GM23338 (cell line): ENCODE measurements around the gene ABCC1. TPM values are rescaled to one million over a fixed set of nuclear protein-coding genes. Genes with fewer than 3 reads are reported as not detected.
A peak's percentile ranks its signal among the peaks of the same experiment; 100 is the strongest.

Source experiments
- ATAC-seq: fragments of 200-7000 bp; cut with Tn5 transposase; 3 replicates; pipeline ENCODE4 v1.9.1; 2020
- DNase-seq: peaks from one replicate; pipeline ENCODE4 v3.0.0-alpha.2; 2015; ENCODE audit warnings: low spot score
- H2AFZ ChIP-seq: fragments of 200-600 bp; sonication (generic); 2 replicates; pipeline ENCODE4 v1.8.0; 2016; ENCODE audit warnings: antibody characterized with exemption, mild to moderate bottlenecking, moderate library complexity
- H3F3A ChIP-seq: fragments of 200-600 bp; sonication (generic); replicated peaks from 2 replicates; pipeline ENCODE4 v1.8.0; 2017; ENCODE audit warnings: antibody characterized with exemption, mixed run types, low read depth
- H3K27ac ChIP-seq: fragments of 200-600 bp; sonication (generic); 2 replicates; pipeline ENCODE4 v1.6.1; 2016; ENCODE audit warnings: low read depth
- H3K27me3 ChIP-seq: fragments of 200-600 bp; sonication (generic); 2 replicates; pipeline ENCODE4 v1.8.0; 2016; ENCODE audit warnings: mild to moderate bottlenecking, mixed run types, moderate library complexity; ENCODE audit not compliant: insufficient read depth
- H3K36me3 ChIP-seq: fragments of 200-600 bp; sonication (generic); 2 replicates; pipeline ENCODE4 v1.8.0; 2016; ENCODE audit warnings: mild to moderate bottlenecking; ENCODE audit not compliant: insufficient read depth
- H3K4me1 ChIP-seq: fragments of 200-600 bp; sonication (generic); 2 replicates; pipeline ENCODE4 v1.8.0; 2016; ENCODE audit warnings: mild to moderate bottlenecking, moderate library complexity; ENCODE audit not compliant: insufficient read depth
- H3K4me2 ChIP-seq: fragments of 200-600 bp; sonication (generic); 2 replicates; pipeline ENCODE4 v1.7.1; 2017; ENCODE audit warnings: mixed run types
- H3K4me3 ChIP-seq: fragments of 200-600 bp; sonication (generic); 2 replicates; pipeline ENCODE4 v1.6.1; 2016; ENCODE audit warnings: mixed run types
- H3K79me2 ChIP-seq: fragments of 200-600 bp; sonication (generic); replicated peaks from 2 replicates; pipeline ENCODE4 v1.8.0; 2017; ENCODE audit warnings: mild to moderate bottlenecking; ENCODE audit not compliant: insufficient read depth
- H3K9me2 ChIP-seq: fragments of 200-600 bp; sonication (generic); 2 replicates; pipeline ENCODE4 v1.8.0; 2017; ENCODE audit not compliant: insufficient read depth
- H4K20me1 ChIP-seq: fragments of 200-600 bp; sonication (generic); replicated peaks from 2 replicates; pipeline ENCODE4 v1.8.0; 2017; ENCODE audit warnings: mild to moderate bottlenecking; ENCODE audit not compliant: insufficient read depth
- H3K27ac Mint-ChIP-seq: 2 replicates; pipeline ENCODE4 v1.8.0; 2020; ENCODE audit warnings: inconsistent platforms, mild to moderate bottlenecking, moderate library complexity, mixed read lengths
- H3K27me3 Mint-ChIP-seq: 3 replicates; pipeline ENCODE4 v1.8.0; 2022; ENCODE audit warnings: low read depth, mild to moderate bottlenecking, moderate library complexity, mixed read lengths, inconsistent platforms; ENCODE audit not compliant: insufficient read depth, poor library complexity
- H3K36me3 Mint-ChIP-seq: 3 replicates; pipeline ENCODE4 v1.8.0; 2021; ENCODE audit warnings: low read depth, mild to moderate bottlenecking, inconsistent platforms, moderate library complexity, mixed read lengths
- H3K4me1 Mint-ChIP-seq: 3 replicates; pipeline ENCODE4 v1.8.0; 2020; ENCODE audit warnings: mild to moderate bottlenecking, inconsistent platforms, mixed read lengths
- H3K4me3 Mint-ChIP-seq: 3 replicates; pipeline ENCODE4 v1.8.0; 2021; ENCODE audit warnings: moderate library complexity, mild to moderate bottlenecking, inconsistent platforms, mixed read lengths
- H3K9me3 Mint-ChIP-seq: 3 replicates; pipeline ENCODE4 v1.8.0; 2020; ENCODE audit warnings: moderate library complexity, mild to moderate bottlenecking, inconsistent platforms, mixed read lengths
- NANOG ChIP-seq: IDR thresholded peaks from 2 replicates; pipeline ENCODE4 v1.6.1; 2016; ENCODE audit warnings: antibody characterized with exemption, borderline replicate concordance
- POLR2AphosphoS5 ChIP-seq: IDR thresholded peaks from 2 replicates; pipeline ENCODE4 v1.6.1; 2016; ENCODE audit warnings: antibody characterized with exemption, low read depth
- STAT1 ChIP-seq: IDR thresholded peaks from one replicate; pipeline ENCODE4 v1.6.1; 2016; ENCODE audit warnings: antibody characterized with exemption; ENCODE audit not compliant: unreplicated experiment
- ZNF114 ChIP-seq: fragments of 250-450 bp; sonication (Bioruptor Pico); IDR thresholded peaks from 2 replicates; pipeline ENCODE4 v1.5.0; 2020; ENCODE audit warnings: mild to moderate bottlenecking, moderate library complexity
- ZNF331 ChIP-seq: fragments of 250-450 bp; sonication (Bioruptor Pico); IDR thresholded peaks from 2 replicates; pipeline ENCODE4 v1.5.0; 2020; ENCODE audit warnings: low read depth, mild to moderate bottlenecking, moderate library complexity
- polyA plus RNA-seq: library from polyadenylated mRNA; unstranded; fragments of >200 nt; fragmentation: Nextera tagmentation; extraction: Ambion mirVana; gene quantifications from 2 replicates; pipeline ENCODE4 v1.2.1, GENCODE V29; 2016
- total RNA-seq: library from RNA; depleted of rRNA; stranded (reverse); fragments of >200 nt; shearing (Covaris generic); gene quantifications from 2 replicates; pipeline ENCODE4 v1.2.3, GENCODE V29; 2014
- TF ChIP-seq, protein P1 (sequence below): IDR thresholded peaks from one replicate; pipeline ENCODE4 v1.6.1; 2018; ENCODE audit warnings: antibody characterized with exemption; ENCODE audit not compliant: unreplicated experiment
- TF ChIP-seq, protein P2 (sequence below), 2 experiments: fragments of 200-600 bp in 1 of 2; sonication (generic) in 1 of 2; conservative IDR thresholded peaks; 2 replicates each; pipeline versions ENCODE4 v1.5.1 to v1.6.1; 2016 to 2017; ENCODE audit warnings: antibody characterized with exemption in 2 of 2, low read depth in 2 of 2, mild to moderate bottlenecking in 2 of 2, moderate library complexity in 1 of 2
- TF ChIP-seq, protein P3 (sequence below): IDR thresholded peaks from 2 replicates; pipeline ENCODE4 v1.6.1; 2016; ENCODE audit warnings: antibody characterized with exemption

ABCC1 gene
- total and polyA plus RNA-seq, 2 experiments from 2014 or later: 11.0 to 46.6 TPM

DNA sequence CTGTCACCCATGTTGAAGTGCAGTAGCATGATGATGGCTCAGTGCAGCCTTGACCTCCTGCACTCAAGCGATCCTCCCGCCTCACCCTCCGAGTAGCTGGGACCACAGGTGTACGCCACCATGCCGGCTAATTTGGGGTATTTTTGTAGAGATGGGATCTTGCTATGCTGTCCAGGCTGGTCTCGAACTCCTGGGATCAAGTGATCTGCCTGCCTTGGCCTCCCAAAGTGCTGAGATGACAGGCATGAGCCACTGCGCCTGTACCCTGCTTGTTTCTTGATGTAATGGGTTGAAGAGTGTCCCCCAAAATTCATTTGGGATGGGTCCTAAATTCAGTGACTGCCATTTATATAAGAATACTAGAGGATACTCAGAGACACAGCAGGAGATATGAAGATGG is 216.7 kb downstream of the ABCC1 start (continued):
- TF ChIP-seq, protein P1, sequence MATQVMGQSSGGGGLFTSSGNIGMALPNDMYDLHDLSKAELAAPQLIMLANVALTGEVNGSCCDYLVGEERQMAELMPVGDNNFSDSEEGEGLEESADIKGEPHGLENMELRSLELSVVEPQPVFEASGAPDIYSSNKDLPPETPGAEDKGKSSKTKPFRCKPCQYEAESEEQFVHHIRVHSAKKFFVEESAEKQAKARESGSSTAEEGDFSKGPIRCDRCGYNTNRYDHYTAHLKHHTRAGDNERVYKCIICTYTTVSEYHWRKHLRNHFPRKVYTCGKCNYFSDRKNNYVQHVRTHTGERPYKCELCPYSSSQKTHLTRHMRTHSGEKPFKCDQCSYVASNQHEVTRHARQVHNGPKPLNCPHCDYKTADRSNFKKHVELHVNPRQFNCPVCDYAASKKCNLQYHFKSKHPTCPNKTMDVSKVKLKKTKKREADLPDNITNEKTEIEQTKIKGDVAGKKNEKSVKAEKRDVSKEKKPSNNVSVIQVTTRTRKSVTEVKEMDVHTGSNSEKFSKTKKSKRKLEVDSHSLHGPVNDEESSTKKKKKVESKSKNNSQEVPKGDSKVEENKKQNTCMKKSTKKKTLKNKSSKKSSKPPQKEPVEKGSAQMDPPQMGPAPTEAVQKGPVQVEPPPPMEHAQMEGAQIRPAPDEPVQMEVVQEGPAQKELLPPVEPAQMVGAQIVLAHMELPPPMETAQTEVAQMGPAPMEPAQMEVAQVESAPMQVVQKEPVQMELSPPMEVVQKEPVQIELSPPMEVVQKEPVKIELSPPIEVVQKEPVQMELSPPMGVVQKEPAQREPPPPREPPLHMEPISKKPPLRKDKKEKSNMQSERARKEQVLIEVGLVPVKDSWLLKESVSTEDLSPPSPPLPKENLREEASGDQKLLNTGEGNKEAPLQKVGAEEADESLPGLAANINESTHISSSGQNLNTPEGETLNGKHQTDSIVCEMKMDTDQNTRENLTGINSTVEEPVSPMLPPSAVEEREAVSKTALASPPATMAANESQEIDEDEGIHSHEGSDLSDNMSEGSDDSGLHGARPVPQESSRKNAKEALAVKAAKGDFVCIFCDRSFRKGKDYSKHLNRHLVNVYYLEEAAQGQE: no peak
- no peak for TF ChIP-seq ZNF331 (CRISPR knock-in tag)
- TF ChIP-seq NANOG: no peak
- TF ChIP-seq, protein P2, sequence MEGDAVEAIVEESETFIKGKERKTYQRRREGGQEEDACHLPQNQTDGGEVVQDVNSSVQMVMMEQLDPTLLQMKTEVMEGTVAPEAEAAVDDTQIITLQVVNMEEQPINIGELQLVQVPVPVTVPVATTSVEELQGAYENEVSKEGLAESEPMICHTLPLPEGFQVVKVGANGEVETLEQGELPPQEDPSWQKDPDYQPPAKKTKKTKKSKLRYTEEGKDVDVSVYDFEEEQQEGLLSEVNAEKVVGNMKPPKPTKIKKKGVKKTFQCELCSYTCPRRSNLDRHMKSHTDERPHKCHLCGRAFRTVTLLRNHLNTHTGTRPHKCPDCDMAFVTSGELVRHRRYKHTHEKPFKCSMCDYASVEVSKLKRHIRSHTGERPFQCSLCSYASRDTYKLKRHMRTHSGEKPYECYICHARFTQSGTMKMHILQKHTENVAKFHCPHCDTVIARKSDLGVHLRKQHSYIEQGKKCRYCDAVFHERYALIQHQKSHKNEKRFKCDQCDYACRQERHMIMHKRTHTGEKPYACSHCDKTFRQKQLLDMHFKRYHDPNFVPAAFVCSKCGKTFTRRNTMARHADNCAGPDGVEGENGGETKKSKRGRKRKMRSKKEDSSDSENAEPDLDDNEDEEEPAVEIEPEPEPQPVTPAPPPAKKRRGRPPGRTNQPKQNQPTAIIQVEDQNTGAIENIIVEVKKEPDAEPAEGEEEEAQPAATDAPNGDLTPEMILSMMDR (conservative IDR thresholded peaks at IDR 0.05; ENCODE audit: low read depth in 2 of 2): no peak
- TF ChIP-seq, protein P3, sequence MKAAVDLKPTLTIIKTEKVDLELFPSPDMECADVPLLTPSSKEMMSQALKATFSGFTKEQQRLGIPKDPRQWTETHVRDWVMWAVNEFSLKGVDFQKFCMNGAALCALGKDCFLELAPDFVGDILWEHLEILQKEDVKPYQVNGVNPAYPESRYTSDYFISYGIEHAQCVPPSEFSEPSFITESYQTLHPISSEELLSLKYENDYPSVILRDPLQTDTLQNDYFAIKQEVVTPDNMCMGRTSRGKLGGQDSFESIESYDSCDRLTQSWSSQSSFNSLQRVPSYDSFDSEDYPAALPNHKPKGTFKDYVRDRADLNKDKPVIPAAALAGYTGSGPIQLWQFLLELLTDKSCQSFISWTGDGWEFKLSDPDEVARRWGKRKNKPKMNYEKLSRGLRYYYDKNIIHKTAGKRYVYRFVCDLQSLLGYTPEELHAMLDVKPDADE: no peak
- TF ChIP-seq POLR2AphosphoS5: no peak
- no peak for TF ChIP-seq ZNF114 (CRISPR knock-in tag)

DNA sequence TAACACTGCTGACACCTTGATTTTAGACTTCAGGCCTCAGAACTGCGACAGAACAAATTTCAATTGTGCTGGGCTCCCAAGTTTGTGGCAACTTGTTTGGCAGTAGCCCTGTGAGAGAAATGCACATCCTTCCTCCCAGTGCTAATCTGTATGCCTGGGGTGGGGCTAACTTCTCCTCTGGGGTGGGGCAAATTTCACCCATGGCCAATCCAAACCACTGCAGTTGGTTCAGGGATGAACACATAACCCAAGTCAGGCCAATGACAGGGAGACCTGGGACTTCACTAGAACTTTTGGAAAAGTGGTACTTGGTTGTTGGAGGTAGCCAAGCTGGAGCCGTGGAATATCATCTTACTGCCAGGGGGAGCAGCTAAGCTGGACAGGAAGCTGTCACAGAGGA is 217.5 kb downstream of the ABCC1 start:
- Mint-ChIP-seq H3K36me3 (peaks cover 3% of the 10 kb centered on the region; the same call in 2 of the 3 replicates), H3K4me3 (no peak overlapping the region), H3K27me3 (peaks cover 8% of the 10 kb centered on the region), H3K27ac (no peak overlapping the region), H3K4me1 (no peaks in the 10 kb centered on the region), H3K9me3 (peaks cover 5% of the 10 kb centered on the region; the same call in 1 of the 3 replicates)
- Histone ChIP-seq H2AFZ (no peak overlapping the region), H3K4me2 (no peak overlapping the region), H3K4me1 (no peaks in the 10 kb centered on the region), H3K27ac (no peak overlapping the region), H4K20me1 (no peaks in the 10 kb centered on the region), H3F3A (no peaks in the 10 kb centered on the region), H3K9me2 (no peaks in the 10 kb centered on the region; the same call in 1 of the 2 replicates), H3K36me3 (no peaks in the 10 kb centered on the region), H3K79me2 (no peaks in the 10 kb centered on the region), H3K27me3 (no peaks in the 10 kb centered on the region), H3K4me3 (no peak overlapping the region)
- ATAC-seq: peak; percentile 25; the same call in 2 of the 3 replicates
- DNase-seq: no peak
- TF ChIP-seq STAT1 (no peak), NANOG (no peak), POLR2AphosphoS5 (no peak)
- TF ChIP-seq, protein P1: no peak
